Liver (tissue), 9 donors: ENCODE data around the gene ZNF292. TPM values are rescaled to one million over a fixed set of nuclear protein-coding genes. Genes with fewer than 3 reads are reported as not detected.
"Not testable (repeated sequence)": the region's sequence is repeated elsewhere in the genome, so short reads cannot be mapped to it uniquely, and the experiment has no call there.

ENCODE experiments used
- DNase-seq: peaks from one replicate; pipeline ENCODE4 v3.0.0-alpha.2; 2017; ENCODE audit warnings: low spot score
- H3K27ac ChIP-seq, 2 donors: one replicate each; pipeline ENCODE4 v1.7.0; 2013; ENCODE audit warnings: inconsistent platforms in 2 of 2, low read length in 2 of 2, control low read depth in 1 of 2, low read depth in 1 of 2, mild to moderate bottlenecking in 1 of 2
- H3K27me3 ChIP-seq, 4 donors: one replicate each; pipeline versions ENCODE4 v1.6.1 to v1.7.0; 2013; ENCODE audit warnings: low read length in 3 of 4, inconsistent platforms in 1 of 4, mild to moderate bottlenecking in 1 of 4, moderate library complexity in 1 of 4; ENCODE audit not compliant: control insufficient read depth in 4 of 4, insufficient read depth in 4 of 4
- H3K36me3 ChIP-seq, 4 donors: one replicate each; pipeline versions ENCODE4 v1.6.1 to v1.7.0; 2013; ENCODE audit warnings: low read length in 3 of 4, mild to moderate bottlenecking in 3 of 4, low read depth in 1 of 4, moderate library complexity in 1 of 4; ENCODE audit not compliant: control insufficient read depth in 4 of 4, insufficient read depth in 3 of 4
- H3K4me1 ChIP-seq, 4 donors: one replicate each; pipeline versions ENCODE4 v1.6.1 to v1.7.0; 2013; ENCODE audit warnings: low read length in 3 of 4, mild to moderate bottlenecking in 3 of 4, moderate library complexity in 1 of 4; ENCODE audit not compliant: control insufficient read depth in 4 of 4, insufficient read depth in 4 of 4
- H3K4me3 ChIP-seq, 3 donors: one replicate each; pipeline versions ENCODE4 v1.6.1 to v1.7.0; 2013; ENCODE audit warnings: low read length in 3 of 3, control low read depth in 1 of 3, low read depth in 1 of 3, mild to moderate bottlenecking in 1 of 3
- H3K9ac ChIP-seq, 2 donors: one replicate each; pipeline ENCODE4 v1.7.0; 2013; ENCODE audit warnings: low read length in 2 of 2, mild to moderate bottlenecking in 2 of 2, moderate library complexity in 2 of 2, control low read depth in 1 of 2, low read depth in 1 of 2
- H3K9me3 ChIP-seq, 4 donors: one replicate each; pipeline versions ENCODE4 v1.6.1 to v1.7.0; 2013; ENCODE audit warnings: low read length in 3 of 4; ENCODE audit not compliant: control insufficient read depth in 4 of 4
- EGR1 ChIP-seq, 2 donors: IDR thresholded peaks; 2 replicates each; pipeline ENCODE4 v1.6.1; 2016 to 2018; ENCODE audit warnings: antibody characterized with exemption in 2 of 2, low read depth in 2 of 2
- FOXA2 ChIP-seq: IDR thresholded peaks from 2 replicates; pipeline ENCODE4 v1.6.1; 2016; ENCODE audit warnings: antibody characterized with exemption
- GABPA ChIP-seq, 2 donors: IDR thresholded peaks in 1 of 2; conservative IDR thresholded peaks in 1 of 2; 2 replicates each; pipeline ENCODE4 v1.6.1; 2016; ENCODE audit warnings: antibody characterized with exemption in 2 of 2, mild to moderate bottlenecking in 1 of 2, moderate library complexity in 1 of 2
- HNF4A ChIP-seq, 2 donors: conservative IDR thresholded peaks; 2 replicates each; pipeline ENCODE4 v1.6.1; 2016; ENCODE audit warnings: antibody characterized with exemption in 2 of 2, mild to moderate bottlenecking in 2 of 2
- HNF4G ChIP-seq: IDR thresholded peaks from 2 replicates; pipeline ENCODE4 v1.6.1; 2016; ENCODE audit warnings: antibody characterized with exemption
- JUND ChIP-seq, 2 donors: IDR thresholded peaks; 2 replicates each; pipeline ENCODE4 v1.6.1; 2016; ENCODE audit warnings: antibody characterized with exemption in 2 of 2
- RXRA ChIP-seq, 2 donors: IDR thresholded peaks; 2 replicates each; pipeline ENCODE4 v1.6.1; 2017 to 2018; ENCODE audit warnings: antibody characterized with exemption in 2 of 2, mild to moderate bottlenecking in 1 of 2
- SP1 ChIP-seq: IDR thresholded peaks from 2 replicates; pipeline ENCODE4 v1.6.1; 2018; ENCODE audit warnings: antibody characterized with exemption, mild to moderate bottlenecking
- TAF1 ChIP-seq: conservative IDR thresholded peaks from 2 replicates; pipeline ENCODE4 v1.6.1; 2016; ENCODE audit warnings: antibody characterized with exemption, mild to moderate bottlenecking
- YY1 ChIP-seq: IDR thresholded peaks from 2 replicates; pipeline ENCODE4 v1.6.1; 2016; ENCODE audit warnings: antibody characterized with exemption, mild to moderate bottlenecking
- WGBS: extraction: QIAGEN DNeasy Blood & Tissue Kit; methylation state at CpG from one replicate; pipeline ENCODE4 v1.1.7; 2013; 5-methylcytosine and 5-hydroxymethylcytosine counted together
- polyA plus RNA-seq, 2 donors: library from polyadenylated mRNA; stranded (reverse) in 1 of 2; unstranded in 1 of 2; fragments of 200-250 nt in 1 of 2; fragments of >200 nt in 1 of 2; fragmentation: Nextera tagmentation in 1 of 2; extraction: Ambion mirVana in 1 of 2; gene quantifications; one replicate each; pipeline versions ENCODE4 v1.2.1 to v1.2.3, GENCODE V29; 2013 to 2015
- total RNA-seq, 2 donors: library from RNA; depleted of rRNA; stranded (reverse); fragments of >200 nt; gene quantifications; one replicate each; pipeline ENCODE4 v1.2.3, GENCODE V29; 2014
- TF ChIP-seq, protein P1 (sequence below): IDR thresholded peaks from 2 replicates; pipeline ENCODE4 v1.6.1; 2016; ENCODE audit warnings: antibody characterized with exemption
- TF ChIP-seq, protein P2 (sequence below): IDR thresholded peaks from 2 replicates; pipeline ENCODE4 v1.6.1; 2016; ENCODE audit warnings: antibody characterized with exemption
- TF ChIP-seq, protein P3 (sequence below): IDR thresholded peaks from 2 replicates; pipeline ENCODE4 v1.6.1; 2016; ENCODE audit warnings: antibody characterized with exemption, mild to moderate bottlenecking
- TF ChIP-seq, protein P4 (sequence below): IDR thresholded peaks from 2 replicates; pipeline ENCODE4 v1.6.1; 2016; ENCODE audit warnings: antibody characterized with exemption
- TF ChIP-seq, protein P5 (sequence below): fragments of 150-350 bp; IDR thresholded peaks from 2 replicates; pipeline ENCODE4 v1.5.1; 2017; ENCODE audit warnings: improper control_type of control experiment, low read depth, low read length; ENCODE audit not compliant: missing input control
- donor health status: healthy.
- donor health status: healthy.
- donor health status: healthy.
- donor health status: healthy.
- donor health status: healthy.

The ZNF292 gene
- total and polyA plus RNA-seq, 4 donors: 2.7 to 16.4 (median 12.5) TPM

DNA sequence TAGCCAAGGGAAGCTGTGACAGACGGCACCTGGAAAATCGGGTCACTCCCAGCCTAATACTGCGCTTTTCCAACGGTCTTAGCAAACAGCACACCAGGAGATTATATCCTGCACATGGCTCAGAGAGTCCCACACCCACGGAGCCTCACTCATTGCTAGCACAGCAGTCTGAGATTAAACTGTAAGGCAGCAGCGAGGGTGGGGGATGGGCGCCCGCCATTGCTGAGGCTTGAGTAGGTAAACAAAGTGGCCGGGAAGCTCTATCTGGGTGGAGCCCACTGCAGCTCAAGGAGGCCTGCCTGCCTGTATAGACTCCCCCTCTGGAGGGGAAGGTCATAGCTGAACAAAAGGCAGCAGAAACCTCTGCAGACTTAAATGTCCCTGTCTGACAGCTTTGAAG is 145.9 kb downstream of the ZNF292 start:
- H3K4me1 ChIP-seq: not testable (repeated sequence)
- WGBS: 84% methylated on average over 9 of the region's 9 CpGs

DNA sequence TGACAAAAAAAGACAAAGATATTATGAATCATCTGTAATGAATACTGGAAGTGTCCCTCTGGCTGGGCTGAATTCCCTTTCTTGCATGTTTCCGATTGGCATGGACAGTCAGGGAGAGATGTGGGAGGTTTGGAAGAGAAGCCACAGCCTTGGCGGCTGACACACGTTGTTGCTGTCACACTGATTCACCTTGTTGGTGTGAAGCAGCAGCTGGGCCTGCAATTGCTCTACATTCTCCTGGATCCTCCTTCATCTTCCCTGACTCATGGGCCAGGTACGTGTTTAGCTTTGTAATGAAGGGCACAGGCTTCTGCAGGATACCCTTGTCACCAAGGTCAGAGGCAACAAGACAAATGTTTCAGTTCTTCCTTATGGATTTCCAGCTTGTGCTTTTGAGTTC is 153.6 kb downstream of the ZNF292 start:
- Histone ChIP-seq H3K27ac (no peak overlapping the region), H3K9ac (no peak overlapping the region), H3K36me3 (no peaks in the 10 kb centered on the region), H3K4me1 (no peaks in the 10 kb centered on the region), H3K27me3 (peaks cover 0 to 4% (median 0%) of the 10 kb centered on the region in 4 donors), H3K9me3 (no peaks in the 10 kb centered on the region), H3K4me3 (no peak overlapping the region)
- TF ChIP-seq GABPA (IDR thresholded peaks at IDR 0.05 in 1 of 2, conservative IDR thresholded peaks at IDR 0.05 in 1 of 2): no peak
- no peak for TF ChIP-seq EGR1 (IDR thresholded peaks at IDR 0.05; ENCODE audit: low read depth in 2 of 2)
- no peak for TF ChIP-seq JUND (IDR thresholded peaks at IDR 0.05)
- TF ChIP-seq, protein P1, sequence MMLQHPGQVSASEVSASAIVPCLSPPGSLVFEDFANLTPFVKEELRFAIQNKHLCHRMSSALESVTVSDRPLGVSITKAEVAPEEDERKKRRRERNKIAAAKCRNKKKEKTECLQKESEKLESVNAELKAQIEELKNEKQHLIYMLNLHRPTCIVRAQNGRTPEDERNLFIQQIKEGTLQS: no peak
- no peak for TF ChIP-seq SP1
- TF ChIP-seq TAF1: no peak
- TF ChIP-seq HNF4G: no peak
- TF ChIP-seq, protein P2, sequence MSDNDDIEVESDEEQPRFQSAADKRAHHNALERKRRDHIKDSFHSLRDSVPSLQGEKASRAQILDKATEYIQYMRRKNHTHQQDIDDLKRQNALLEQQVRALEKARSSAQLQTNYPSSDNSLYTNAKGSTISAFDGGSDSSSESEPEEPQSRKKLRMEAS: no peak
- TF ChIP-seq, protein P3, sequence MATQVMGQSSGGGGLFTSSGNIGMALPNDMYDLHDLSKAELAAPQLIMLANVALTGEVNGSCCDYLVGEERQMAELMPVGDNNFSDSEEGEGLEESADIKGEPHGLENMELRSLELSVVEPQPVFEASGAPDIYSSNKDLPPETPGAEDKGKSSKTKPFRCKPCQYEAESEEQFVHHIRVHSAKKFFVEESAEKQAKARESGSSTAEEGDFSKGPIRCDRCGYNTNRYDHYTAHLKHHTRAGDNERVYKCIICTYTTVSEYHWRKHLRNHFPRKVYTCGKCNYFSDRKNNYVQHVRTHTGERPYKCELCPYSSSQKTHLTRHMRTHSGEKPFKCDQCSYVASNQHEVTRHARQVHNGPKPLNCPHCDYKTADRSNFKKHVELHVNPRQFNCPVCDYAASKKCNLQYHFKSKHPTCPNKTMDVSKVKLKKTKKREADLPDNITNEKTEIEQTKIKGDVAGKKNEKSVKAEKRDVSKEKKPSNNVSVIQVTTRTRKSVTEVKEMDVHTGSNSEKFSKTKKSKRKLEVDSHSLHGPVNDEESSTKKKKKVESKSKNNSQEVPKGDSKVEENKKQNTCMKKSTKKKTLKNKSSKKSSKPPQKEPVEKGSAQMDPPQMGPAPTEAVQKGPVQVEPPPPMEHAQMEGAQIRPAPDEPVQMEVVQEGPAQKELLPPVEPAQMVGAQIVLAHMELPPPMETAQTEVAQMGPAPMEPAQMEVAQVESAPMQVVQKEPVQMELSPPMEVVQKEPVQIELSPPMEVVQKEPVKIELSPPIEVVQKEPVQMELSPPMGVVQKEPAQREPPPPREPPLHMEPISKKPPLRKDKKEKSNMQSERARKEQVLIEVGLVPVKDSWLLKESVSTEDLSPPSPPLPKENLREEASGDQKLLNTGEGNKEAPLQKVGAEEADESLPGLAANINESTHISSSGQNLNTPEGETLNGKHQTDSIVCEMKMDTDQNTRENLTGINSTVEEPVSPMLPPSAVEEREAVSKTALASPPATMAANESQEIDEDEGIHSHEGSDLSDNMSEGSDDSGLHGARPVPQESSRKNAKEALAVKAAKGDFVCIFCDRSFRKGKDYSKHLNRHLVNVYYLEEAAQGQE: no peak
- no peak for TF ChIP-seq YY1
- no peak for TF ChIP-seq RXRA (IDR thresholded peaks at IDR 0.05)
- no peak for TF ChIP-seq FOXA2
- TF ChIP-seq, protein P4, sequence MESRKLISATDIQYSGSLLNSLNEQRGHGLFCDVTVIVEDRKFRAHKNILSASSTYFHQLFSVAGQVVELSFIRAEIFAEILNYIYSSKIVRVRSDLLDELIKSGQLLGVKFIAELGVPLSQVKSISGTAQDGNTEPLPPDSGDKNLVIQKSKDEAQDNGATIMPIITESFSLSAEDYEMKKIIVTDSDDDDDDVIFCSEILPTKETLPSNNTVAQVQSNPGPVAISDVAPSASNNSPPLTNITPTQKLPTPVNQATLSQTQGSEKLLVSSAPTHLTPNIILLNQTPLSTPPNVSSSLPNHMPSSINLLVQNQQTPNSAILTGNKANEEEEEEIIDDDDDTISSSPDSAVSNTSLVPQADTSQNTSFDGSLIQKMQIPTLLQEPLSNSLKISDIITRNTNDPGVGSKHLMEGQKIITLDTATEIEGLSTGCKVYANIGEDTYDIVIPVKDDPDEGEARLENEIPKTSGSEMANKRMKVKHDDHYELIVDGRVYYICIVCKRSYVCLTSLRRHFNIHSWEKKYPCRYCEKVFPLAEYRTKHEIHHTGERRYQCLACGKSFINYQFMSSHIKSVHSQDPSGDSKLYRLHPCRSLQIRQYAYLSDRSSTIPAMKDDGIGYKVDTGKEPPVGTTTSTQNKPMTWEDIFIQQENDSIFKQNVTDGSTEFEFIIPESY: no peak
- no peak for TF ChIP-seq HNF4A (conservative IDR thresholded peaks at IDR 0.05)
- TF ChIP-seq, protein P5, sequence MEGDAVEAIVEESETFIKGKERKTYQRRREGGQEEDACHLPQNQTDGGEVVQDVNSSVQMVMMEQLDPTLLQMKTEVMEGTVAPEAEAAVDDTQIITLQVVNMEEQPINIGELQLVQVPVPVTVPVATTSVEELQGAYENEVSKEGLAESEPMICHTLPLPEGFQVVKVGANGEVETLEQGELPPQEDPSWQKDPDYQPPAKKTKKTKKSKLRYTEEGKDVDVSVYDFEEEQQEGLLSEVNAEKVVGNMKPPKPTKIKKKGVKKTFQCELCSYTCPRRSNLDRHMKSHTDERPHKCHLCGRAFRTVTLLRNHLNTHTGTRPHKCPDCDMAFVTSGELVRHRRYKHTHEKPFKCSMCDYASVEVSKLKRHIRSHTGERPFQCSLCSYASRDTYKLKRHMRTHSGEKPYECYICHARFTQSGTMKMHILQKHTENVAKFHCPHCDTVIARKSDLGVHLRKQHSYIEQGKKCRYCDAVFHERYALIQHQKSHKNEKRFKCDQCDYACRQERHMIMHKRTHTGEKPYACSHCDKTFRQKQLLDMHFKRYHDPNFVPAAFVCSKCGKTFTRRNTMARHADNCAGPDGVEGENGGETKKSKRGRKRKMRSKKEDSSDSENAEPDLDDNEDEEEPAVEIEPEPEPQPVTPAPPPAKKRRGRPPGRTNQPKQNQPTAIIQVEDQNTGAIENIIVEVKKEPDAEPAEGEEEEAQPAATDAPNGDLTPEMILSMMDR: no peak
- WGBS: 79% methylated on average over 4 of the region's 4 CpGs
- DNase-seq: no peak

More for the DNA sequence above, 145.9 kb downstream of the ZNF292 start:
- not testable (repeated sequence) for H3K9me3 ChIP-seq, H3K27me3 ChIP-seq, H3K27ac ChIP-seq, H3K36me3 ChIP-seq, DNase-seq, H3K9ac ChIP-seq, H3K4me3 ChIP-seq
